Measurements from ENCODE around the gene LARP4B. TPM values are rescaled to one million over a fixed set of nuclear protein-coding genes. Genes with fewer than 3 reads are reported as not detected.

Gene LARP4B
- total and polyA plus RNA-seq, 2 donors (not counting 3 experiments of a cell fraction or from before 2014, with no cell fraction given): 27.4 to 101 TPM

GRCh38 chr10:878895-879294 lies 52.6 kb downstream of the LARP4B start:
- H3K9ac ChIP-seq (replicated peaks; ENCODE audit: extremely low read depth, insufficient read depth, low read length): no peak overlapping the region
- FAIRE-seq (no peak), DNase-seq (ENCODE audit: low read depth, low spot score) (no peak)
- dilution Hi-C loops (cut with MboI; ENCODE audit: extremely low pct_ligation_motif_present, low sequenced_read_pairs): no loop called here
- no peaks in the 10 kb centered on the region for H3K9me1 ChIP-seq (replicated peaks; ENCODE audit: control insufficient read depth, extremely low read depth, insufficient read depth, low read length)
- no peaks in the 10 kb centered on the region for H4K20me1 ChIP-seq (replicated peaks; ENCODE audit: control insufficient read depth, extremely low read depth, insufficient read depth, low read length)
- ChIA-PET POLR2A (no interaction called here), CTCF (no interaction called here)
- TF ChIP-seq JUN (IDR thresholded peaks at IDR 0.05; ENCODE audit: borderline replicate concordance, insufficient read depth, insufficient read length, low read depth): no peak
- TF ChIP-seq POLR2A (IDR thresholded peaks at IDR 0.05; ENCODE audit: low read depth, low read length): no peak
- no peak for TF ChIP-seq MYC (IDR thresholded peaks at IDR 0.05; ENCODE audit: low read depth, low read length)
- TF ChIP-seq EZH2 (IDR thresholded peaks at IDR 0.05; ENCODE audit: borderline replicate concordance, low read depth, low read length, severe bottlenecking): no peak
- TF ChIP-seq MAX (IDR thresholded peaks at IDR 0.05; ENCODE audit: insufficient read depth, insufficient read length): no peak
- TF ChIP-seq POLR2AphosphoS5 (IDR thresholded peaks at IDR 0.05; ENCODE audit: insufficient read depth, low read depth, low read length): no peak
- no peak for TF ChIP-seq FOS (IDR thresholded peaks at IDR 0.05; ENCODE audit: borderline replicate concordance, insufficient read depth, low read length)
- TF ChIP-seq GATA2 (IDR thresholded peaks at IDR 0.05; ENCODE audit: insufficient read depth, insufficient read length, low read depth, low read length): no peak
- TF ChIP-seq CTCF (IDR thresholded peaks at IDR 0.05; ENCODE audit: extremely low read depth in 1 of 2, insufficient read depth in 1 of 2, low read depth in 1 of 2, low read length in 2 of 2): no peak
- intact Hi-C loops (cut with micrococcal nuclease): no loop called here
- H3K27ac ChIP-seq (ENCODE audit: insufficient read depth, low read depth, low read length): no peak overlapping the region
- no peak overlapping the region for H2AFZ ChIP-seq (ENCODE audit: low read depth, low read length)
- H3K9me3 ChIP-seq (replicated peaks; ENCODE audit: control insufficient read depth, insufficient read depth, low read length): no peaks in the 10 kb centered on the region
- H3K4me3 ChIP-seq (replicated peaks in 1 of 3; ENCODE audit: insufficient read depth in 1 of 3, low read depth in 1 of 3, low read length in 3 of 3): no peak overlapping the region
- no TSS peak for BruUV-seq (replicated peaks)
- peaks cover 6% of the 10 kb centered on the region for H3K4me1 ChIP-seq (ENCODE audit: control insufficient read depth, extremely low read depth, insufficient read depth, low read length)
- peak overlapping the region; percentile 21 for H3K4me2 ChIP-seq (ENCODE audit: insufficient read depth, low read length)
- peaks cover 43% of the 10 kb centered on the region for H3K79me2 ChIP-seq (ENCODE audit: control insufficient read depth, insufficient read depth, low read length)
- H3K36me3 ChIP-seq (ENCODE audit: control insufficient read depth in 2 of 2, extremely low read depth in 1 of 2, insufficient read depth in 2 of 2, low read length in 2 of 2): peaks cover 17 to 26% of the 10 kb centered on the region in 2 experiments
- no peaks in the 10 kb centered on the region for H3K27me3 ChIP-seq (ENCODE audit: control insufficient read depth in 2 of 2, insufficient read depth in 2 of 2, low read length in 2 of 2)

All from endothelial cell of umbilical vein (primary cell).